ENCODE measurements around the gene EXOC4. TPM values are rescaled to one million over a fixed set of nuclear protein-coding genes. Genes with fewer than 3 reads are reported as not detected.

EXOC4 gene
- total RNA-seq, 1 experiment from 2014 or later, result 75.8 TPM

DNA sequence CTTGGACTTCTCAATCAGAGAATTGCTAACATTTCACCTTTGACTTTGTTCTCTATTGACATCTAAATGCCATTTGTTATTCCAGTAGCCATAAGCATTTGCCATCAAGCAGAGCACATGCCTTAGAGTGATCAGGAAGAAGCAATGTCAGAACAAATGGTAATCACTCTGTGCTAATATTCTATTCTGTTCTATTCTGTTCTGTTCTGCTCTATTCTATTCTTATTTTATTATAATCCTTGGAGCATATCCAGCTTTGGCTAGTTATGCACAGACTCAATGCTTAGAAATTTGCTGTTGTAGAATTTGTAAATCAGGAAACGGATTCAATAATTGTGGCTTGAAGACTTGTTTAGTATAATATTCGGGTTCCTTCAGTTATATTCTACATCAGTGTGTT lies 175.4 kb downstream of the EXOC4 start:
- no peak for DNase-seq
- H3T11ph ChIP-seq (ENCODE audit: low read length), result no peak overlapping the region
- no peaks in the 10 kb centered on the region for H3K9me3 ChIP-seq (ENCODE audit: control insufficient read depth, low read depth, low read length)
- H3K4me2 ChIP-seq (ENCODE audit: insufficient read depth, insufficient read length, low read length), result no peak overlapping the region
- H3K23ac ChIP-seq (ENCODE audit: insufficient read length, low read depth, low read length), result no peak overlapping the region
- H2AFZ ChIP-seq (ENCODE audit: low read length), result no peak overlapping the region
- Mint-ChIP-seq H3K36me3 (ENCODE audit: insufficient read depth in 1 of 3, low read depth in 3 of 3) (peaks cover 16 to 39% (median 24%) of the 10 kb centered on the region in 3 experiments), H3K27me3 (ENCODE audit: low read depth) (no peaks in the 10 kb centered on the region), H3K4me3 (no peak overlapping the region), H3K27ac (peak overlapping the region in 1 of 3 experiments; percentile 39; a peak in 1 of 7 replicates), H3K9me3 (peaks cover 3 to 12% of the 10 kb centered on the region in 2 experiments), H3K4me1 (peaks cover 32 to 34% of the 10 kb centered on the region in 2 experiments)
- H2BK15ac ChIP-seq (ENCODE audit: low read depth, low read length), result no peak overlapping the region
- H3K27me3 ChIP-seq (ENCODE audit: insufficient read depth, low read length), result no peaks in the 10 kb centered on the region
- no peak overlapping the region for H2AK5ac ChIP-seq (ENCODE audit: insufficient read length, low read length)
- TF ChIP-seq, protein P1, sequence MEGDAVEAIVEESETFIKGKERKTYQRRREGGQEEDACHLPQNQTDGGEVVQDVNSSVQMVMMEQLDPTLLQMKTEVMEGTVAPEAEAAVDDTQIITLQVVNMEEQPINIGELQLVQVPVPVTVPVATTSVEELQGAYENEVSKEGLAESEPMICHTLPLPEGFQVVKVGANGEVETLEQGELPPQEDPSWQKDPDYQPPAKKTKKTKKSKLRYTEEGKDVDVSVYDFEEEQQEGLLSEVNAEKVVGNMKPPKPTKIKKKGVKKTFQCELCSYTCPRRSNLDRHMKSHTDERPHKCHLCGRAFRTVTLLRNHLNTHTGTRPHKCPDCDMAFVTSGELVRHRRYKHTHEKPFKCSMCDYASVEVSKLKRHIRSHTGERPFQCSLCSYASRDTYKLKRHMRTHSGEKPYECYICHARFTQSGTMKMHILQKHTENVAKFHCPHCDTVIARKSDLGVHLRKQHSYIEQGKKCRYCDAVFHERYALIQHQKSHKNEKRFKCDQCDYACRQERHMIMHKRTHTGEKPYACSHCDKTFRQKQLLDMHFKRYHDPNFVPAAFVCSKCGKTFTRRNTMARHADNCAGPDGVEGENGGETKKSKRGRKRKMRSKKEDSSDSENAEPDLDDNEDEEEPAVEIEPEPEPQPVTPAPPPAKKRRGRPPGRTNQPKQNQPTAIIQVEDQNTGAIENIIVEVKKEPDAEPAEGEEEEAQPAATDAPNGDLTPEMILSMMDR (conservative IDR thresholded peaks at IDR 0.05), result no peak
- no peak overlapping the region for H3K27ac ChIP-seq (ENCODE audit: insufficient read length, low read depth, low read length)
- H2BK120ac ChIP-seq (ENCODE audit: low read depth, low read length, poor library complexity, severe bottlenecking), result no peak overlapping the region
- no peaks in the 10 kb centered on the region for H4K20me1 ChIP-seq (ENCODE audit: control insufficient read depth, insufficient read depth, insufficient read length)
- no peak overlapping the region for H4K5ac ChIP-seq (ENCODE audit: insufficient read length, low read depth, low read length)
- no peak overlapping the region for H4K91ac ChIP-seq (ENCODE audit: insufficient read length, low read depth, low read length)
- H3K23me2 ChIP-seq (ENCODE audit: insufficient read length, low read depth, low read length, poor library complexity, severe bottlenecking), result no peaks in the 10 kb centered on the region
- H3K14ac ChIP-seq (ENCODE audit: insufficient read depth, low read length), result no peak overlapping the region
- no peak overlapping the region for H3K56ac ChIP-seq (ENCODE audit: insufficient read length, low read depth, low read length)
- no peak overlapping the region for H3K4ac ChIP-seq (ENCODE audit: low read depth, low read length)
- no peak overlapping the region for H2BK5ac ChIP-seq (ENCODE audit: insufficient read length, low read length)
- no peak overlapping the region for H3K18ac ChIP-seq (ENCODE audit: insufficient read length, low read depth, low read length)
- WGBS (ENCODE audit: extremely low coverage, insufficient read length, low lambda C conversion rate), result no CpG with 5 or more reads among the region's 2 CpGs
- H3K4me1 ChIP-seq (ENCODE audit: insufficient read depth, low read length), result peaks cover 2% of the 10 kb centered on the region; the same call in 1 of the 2 replicates
- H3K79me1 ChIP-seq (ENCODE audit: insufficient read depth, low read depth, low read length, poor library complexity, severe bottlenecking), result no peaks in the 10 kb centered on the region
- no peak overlapping the region for H2BK20ac ChIP-seq (ENCODE audit: low read depth, low read length, poor library complexity, severe bottlenecking)
- no peak overlapping the region for H3K9ac ChIP-seq (ENCODE audit: extremely low read depth, insufficient read length, low read length)
- no peaks in the 10 kb centered on the region for H3K79me2 ChIP-seq (ENCODE audit: insufficient read depth, low read length)
- no peak overlapping the region for H2BK12ac ChIP-seq (ENCODE audit: insufficient read length, low read depth, low read length)
- no peak overlapping the region for H4K8ac ChIP-seq (replicated peaks; ENCODE audit: insufficient read length, low read depth, low read length)
